HCT116 (cell line): Measurements from ENCODE around the gene ARMH4. TPM values are rescaled to one million over a fixed set of nuclear protein-coding genes. Genes with fewer than 3 reads are reported as not detected.

Experiments
- ATAC-seq: fragments of 200-7000 bp; cut with Tn5 transposase; 2 replicates; pipeline ENCODE4 v1.9.1; 2020; ENCODE audit warnings: mild to moderate bottlenecking, moderate library complexity
- BruUV-seq: library from RNA; stranded (reverse); fragments of 400-500 nt; replicated peaks from 2 replicates; lab custom pipeline; 2021; lab: Mats Ljungman, UMichigan
- CTCF ChIA-PET: fragments of 300-600 bp; sonication (Branson Sonifier 250); formaldehyde crosslinking; loops from one replicate; lab custom pipeline; 2021; ENCODE audit warnings: antibody characterized with exemption; lab: Charles Lee
- POLR2A ChIA-PET: fragments of 300-600, 350-600 bp; sonication (Branson Sonifier 250); formaldehyde crosslinking; loops from one replicate; lab custom pipeline; 2021; ENCODE audit warnings: antibody characterized with exemption; lab: Charles Lee
- RAD21 ChIA-PET, 2 experiments: fragments of 300-600 bp; sonication (Branson Sonifier 250); formaldehyde crosslinking; loops; one replicate each; lab custom pipeline; 2023; ENCODE audit warnings: low total read pairs in 2 of 2; ENCODE audit not compliant: uncharacterized antibody in 2 of 2, unreplicated experiment in 2 of 2, low non-redundant PET in 1 of 2; lab: Charles Lee
- DNase-seq: peaks from one replicate; pipeline ENCODE4 v3.0.0-alpha.2; 2010; ENCODE audit warnings: low read depth, low spot score
- H2AFZ ChIP-seq: fragments of 200-600 bp; shearing (Covaris generic), sonication (generic); 2 replicates; pipeline ENCODE4 v1.6.1; 2017; ENCODE audit warnings: low read depth, mixed run types, mixed read lengths, antibody characterized with exemption, low read length; ENCODE audit not compliant: poor library complexity, severe bottlenecking
- H3K27ac ChIP-seq: 2 replicates; pipeline ENCODE4 v1.5.1; 2012; ENCODE audit warnings: low read depth, low read length
- H3K27me3 ChIP-seq: fragments of 200-600 bp; sonication (generic); 2 replicates; pipeline ENCODE4 v1.6.1; 2016; ENCODE audit warnings: mixed run types, low read length, mixed read lengths; ENCODE audit not compliant: insufficient read depth
- H3K36me3 ChIP-seq, 2 experiments: fragments of 200-500 bp in 1 of 2; fragments of 200-600 bp in 1 of 2; sonication (Bioruptor generic) in 1 of 2; sonication (generic) in 1 of 2; 2 replicates each; pipeline versions ENCODE4 v1.5.1 to v1.6.1; 2014 to 2016; ENCODE audit warnings: low read length in 2 of 2, inconsistent platforms in 1 of 2, mixed read lengths in 1 of 2, mixed run types in 1 of 2; ENCODE audit not compliant: insufficient read depth in 2 of 2, control insufficient read depth in 1 of 2
- H3K4me1 ChIP-seq, 2 experiments: fragments of 200-600 bp in 1 of 2; sonication (generic) in 1 of 2; 2 replicates each; pipeline versions ENCODE4 v1.5.1 to v1.6.1; 2012 to 2017; ENCODE audit warnings: low read length in 2 of 2, inconsistent platforms in 1 of 2, mild to moderate bottlenecking in 1 of 2, mixed read lengths in 1 of 2, mixed run types in 1 of 2, moderate library complexity in 1 of 2; ENCODE audit not compliant: insufficient read depth in 2 of 2, control insufficient read depth in 1 of 2
- H3K4me2 ChIP-seq: fragments of 200-600 bp; sonication (generic); 2 replicates; pipeline ENCODE4 v1.6.1; 2017; ENCODE audit warnings: mixed run types, low read length, mixed read lengths
- H3K4me3 ChIP-seq, 2 experiments: fragments of 200-600 bp in 1 of 2; sonication (generic) in 1 of 2; replicated peaks in 1 of 2; 2 replicates each; pipeline ENCODE4 v1.5.1; 2011 to 2016; ENCODE audit warnings: low read length in 2 of 2, control low read depth in 1 of 2, low read depth in 1 of 2, mild to moderate bottlenecking in 1 of 2, mixed read lengths in 1 of 2, mixed run types in 1 of 2
- H3K79me2 ChIP-seq: fragments of 200-600 bp; sonication (generic); 2 replicates; pipeline ENCODE4 v1.6.1; 2017; ENCODE audit warnings: mild to moderate bottlenecking, mixed run types, low read length, moderate library complexity, mixed read lengths; ENCODE audit not compliant: insufficient read depth
- H3K9ac ChIP-seq: fragments of 200-600 bp; sonication (generic); 2 replicates; pipeline ENCODE4 v1.6.1; 2016; ENCODE audit warnings: low read length, mixed read lengths
- H3K9me2 ChIP-seq: fragments of 200-600 bp; sonication (generic), shearing (Covaris generic); 2 replicates; pipeline ENCODE4 v1.6.1; 2017; ENCODE audit warnings: mixed run types, mild to moderate bottlenecking, moderate library complexity; ENCODE audit not compliant: insufficient read depth
- H3K9me3 ChIP-seq, 2 experiments: fragments of 200-500 bp in 1 of 2; fragments of 200-600 bp in 1 of 2; sonication (Bioruptor generic) in 1 of 2; sonication (generic) in 1 of 2; 2 replicates each; pipeline ENCODE4 v1.6.1; 2014 to 2017; ENCODE audit warnings: low read length in 2 of 2, mixed read lengths in 2 of 2, inconsistent platforms in 1 of 2, low read depth in 1 of 2, mild to moderate bottlenecking in 1 of 2, mixed run types in 1 of 2, moderate library complexity in 1 of 2; ENCODE audit not compliant: control insufficient read depth in 1 of 2, insufficient read depth in 1 of 2
- H4K20me1 ChIP-seq: fragments of 200-600 bp; sonication (generic), shearing (Covaris generic); 2 replicates; pipeline ENCODE4 v1.6.1; 2017; ENCODE audit warnings: mixed run types, mild to moderate bottlenecking, moderate library complexity; ENCODE audit not compliant: insufficient read depth
- ATF3 ChIP-seq: IDR thresholded peaks from 2 replicates; pipeline ENCODE4 v1.6.1; 2012
- CBX3 ChIP-seq: IDR thresholded peaks from 2 replicates; pipeline ENCODE4 v1.6.1; 2012; ENCODE audit warnings: low read depth
- CEBPB ChIP-seq: IDR thresholded peaks from 2 replicates; pipeline ENCODE4 v1.6.1; 2012; ENCODE audit warnings: low read depth
- EGR1 ChIP-seq: IDR thresholded peaks from 2 replicates; pipeline ENCODE4 v1.6.1; 2012; ENCODE audit warnings: low read depth
- EZH2phosphoT487 ChIP-seq: fragments of 200-600 bp; IDR thresholded peaks from 2 replicates; pipeline ENCODE4 v1.6.1; 2018; ENCODE audit warnings: antibody characterized with exemption, borderline replicate concordance
- FOSL1 ChIP-seq: IDR thresholded peaks from 2 replicates; pipeline ENCODE4 v1.6.1; 2012; ENCODE audit warnings: low read depth
- JUND ChIP-seq: IDR thresholded peaks from 2 replicates; pipeline ENCODE4 v1.6.1; 2012
- MAX ChIP-seq: IDR thresholded peaks from 2 replicates; pipeline ENCODE4 v1.6.1; 2012
- POLR2AphosphoS5 ChIP-seq: IDR thresholded peaks from 2 replicates; pipeline ENCODE4 v1.6.1; 2011; ENCODE audit warnings: mild to moderate bottlenecking, low read depth, low read length, moderate library complexity
- RAD21 ChIP-seq: IDR thresholded peaks from 2 replicates; pipeline ENCODE4 v1.6.1; 2012; ENCODE audit warnings: low read depth, mild to moderate bottlenecking
- SIN3A ChIP-seq: IDR thresholded peaks from 2 replicates; pipeline ENCODE4 v1.6.1; 2012; ENCODE audit warnings: low read depth
- SP1 ChIP-seq: IDR thresholded peaks from 2 replicates; pipeline ENCODE4 v1.6.1; 2012; ENCODE audit warnings: low read depth
- SRF ChIP-seq: IDR thresholded peaks from 2 replicates; pipeline ENCODE4 v1.6.1; 2012; ENCODE audit warnings: low read depth
- TCF7L2 ChIP-seq: IDR thresholded peaks from 2 replicates; pipeline ENCODE4 v1.7.0; 2011; ENCODE audit warnings: borderline replicate concordance, inconsistent platforms; ENCODE audit not compliant: insufficient read depth, insufficient read length; ENCODE audit errors: extremely low read depth
- YY1 ChIP-seq: IDR thresholded peaks from 2 replicates; pipeline ENCODE4 v1.6.1; 2011; ENCODE audit warnings: low read length, low read depth, moderate library complexity, mild to moderate bottlenecking; ENCODE audit not compliant: insufficient replicate concordance; ENCODE audit errors: extremely low read depth
- ZBTB33 ChIP-seq: IDR thresholded peaks from 2 replicates; pipeline ENCODE4 v1.6.1; 2011; ENCODE audit warnings: mild to moderate bottlenecking, low read length, moderate library complexity; ENCODE audit not compliant: insufficient replicate concordance; ENCODE audit errors: extremely low read depth
- ZFX ChIP-seq: fragments of 450-650 bp; IDR thresholded peaks from 2 replicates; pipeline ENCODE4 v1.6.1; 2017
- ZNF274 ChIP-seq: fragments of 200-500 bp; sonication (Bioruptor generic); IDR thresholded peaks from 2 replicates; pipeline ENCODE4 v1.6.1; 2014; ENCODE audit warnings: mild to moderate bottlenecking, low read depth, low read length, inconsistent platforms
- intact Hi-C: fragments of 100-400 bp; cut with micrococcal nuclease; formaldehyde crosslinking; loops from 2 replicates; pipeline ENCODE4 v1.10.0; 2022
- total RNA-seq: library from RNA; stranded (reverse); gene quantifications from one replicate; pipeline ENCODE4 v1.2.1, GENCODE V29; 2021; ENCODE audit not compliant: unreplicated experiment

The ARMH4 gene
- total RNA-seq, 1 experiment from 2014 or later, result 1.7 TPM

- CTCF ChIA-PET, result interaction anchor here (0.7 to 1.0 kb wide), 2 partner anchors 122 to 257 kb away, joined by 3 read pairs; no protein-coding TSS in a partner anchor
- RAD21 ChIA-PET, result no interaction called here
- Histone ChIP-seq H4K20me1 (no peaks in the 10 kb centered on the region), H3K79me2 (no peaks in the 10 kb centered on the region), H2AFZ (no peak overlapping the region), H3K9me3 (no peaks in the 10 kb centered on the region), H3K36me3 (no peaks in the 10 kb centered on the region), H3K4me2 (no peak overlapping the region), H3K27ac (no peak overlapping the region), H3K4me3 (no peak overlapping the region), H3K4me1 (no peaks in the 10 kb centered on the region), H3K27me3 (0 out of 2 replicates have a peak, but pooled peaks cover 12% of the 10 kb centered on the region), H3K9me2 (no peaks in the 10 kb centered on the region), H3K9ac (no peak overlapping the region)
- no peak for ATAC-seq
- POLR2A ChIA-PET, result interaction anchor here (0.8 kb wide), 1 partner anchor 192 kb away, joined by 3 read pairs; the partner anchor contains the start of gene ARID4A
- no peak for TF ChIP-seq EGR1
- TF ChIP-seq ZNF274, result no peak
- TF ChIP-seq SIN3A, result no peak
- TF ChIP-seq EZH2phosphoT487, result no peak
- TF ChIP-seq POLR2AphosphoS5, result no peak
- no peak for TF ChIP-seq SRF
- TF ChIP-seq SP1, result no peak
- TF ChIP-seq CBX3, result no peak
- no peak for TF ChIP-seq ATF3
- no peak for DNase-seq
- BruUV-seq, result no TSS peak
- intact Hi-C loops, result no loop called here
These were observed 45.6 kb downstream of the ARMH4 start for GRCh38 chr14:58106446-58106845.

GRCh38 chr14:58104808-58105207, 47.2 kb downstream of the ARMH4 start:
- RAD21 ChIA-PET, result no interaction called here
- Histone ChIP-seq H3K4me2 (no peak overlapping the region), H2AFZ (no peak overlapping the region), H3K27ac (no peak overlapping the region), H3K27me3 (0 out of 2 replicates have a peak, but pooled peaks cover 12% of the 10 kb centered on the region), H3K36me3 (no peaks in the 10 kb centered on the region), H3K4me3 (no peak overlapping the region), H3K4me1 (no peaks in the 10 kb centered on the region), H3K79me2 (no peaks in the 10 kb centered on the region), H4K20me1 (no peaks in the 10 kb centered on the region), H3K9me2 (no peaks in the 10 kb centered on the region), H3K9me3 (no peaks in the 10 kb centered on the region), H3K9ac (no peak overlapping the region)
- no peak for TF ChIP-seq ZNF274
- no peak for TF ChIP-seq SIN3A
- no peak for TF ChIP-seq YY1
- no peak for TF ChIP-seq ZFX
- no peak for TF ChIP-seq MAX
- no peak for TF ChIP-seq CBX3
- no peak for TF ChIP-seq TCF7L2
- no peak for TF ChIP-seq RAD21
- TF ChIP-seq EGR1, result no peak
- TF ChIP-seq JUND, result no peak
- TF ChIP-seq FOSL1, result no peak
- TF ChIP-seq ZBTB33, result no peak
- no peak for TF ChIP-seq POLR2AphosphoS5
- TF ChIP-seq CEBPB, result no peak
- no peak for ATAC-seq
- intact Hi-C loops, result no loop called here
- DNase-seq, result no peak
- BruUV-seq, result no TSS peak
- POLR2A ChIA-PET, result no interaction called here
- CTCF ChIA-PET, result no interaction called here
